Esophagus squamous epithelium (tissue), 4 donors: ENCODE results near the gene PRKG1.

Experiments
- POLR2A ChIP-seq, 4 donors: fragments of 450-650 bp; IDR thresholded peaks; one replicate each; pipeline ENCODE4 v1.6.1; 2017; ENCODE audit warnings: antibody characterized with exemption in 4 of 4, mild to moderate bottlenecking in 4 of 4, moderate library complexity in 3 of 4
- TF ChIP-seq, protein P1 (sequence below), 6 experiments: fragments of 450-650 bp in 4 of 6; fragments of 200-600 bp in 2 of 6; sonication (generic) in 2 of 6; IDR thresholded peaks; one replicate each; pipeline ENCODE4 v1.5.1; 2016 to 2019; ENCODE audit warnings: antibody characterized with exemption in 6 of 6, mild to moderate bottlenecking in 4 of 6, moderate library complexity in 4 of 6

DNA sequence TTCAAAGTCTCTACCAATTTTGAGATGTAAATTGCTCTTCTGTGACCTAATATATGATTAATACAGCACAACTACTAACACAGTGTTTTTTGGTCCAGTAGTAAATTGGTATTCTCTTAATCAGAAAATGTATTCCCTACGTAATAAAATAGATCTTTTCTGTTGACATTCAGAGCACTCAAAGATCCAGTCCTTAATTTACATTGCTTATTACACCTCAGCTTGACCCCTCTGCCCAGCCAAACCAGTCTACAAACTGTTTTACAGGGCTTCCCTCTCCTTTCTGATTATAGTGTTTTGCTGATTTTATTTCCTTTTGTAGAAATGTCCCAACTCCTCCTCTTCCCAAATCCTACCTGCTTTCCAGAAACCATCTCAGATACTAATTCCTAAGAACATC lies 293.4 kb downstream of the PRKG1 start:
- no peak for TF ChIP-seq POLR2A (IDR thresholded peaks at IDR 0.05)
- TF ChIP-seq, protein P1, sequence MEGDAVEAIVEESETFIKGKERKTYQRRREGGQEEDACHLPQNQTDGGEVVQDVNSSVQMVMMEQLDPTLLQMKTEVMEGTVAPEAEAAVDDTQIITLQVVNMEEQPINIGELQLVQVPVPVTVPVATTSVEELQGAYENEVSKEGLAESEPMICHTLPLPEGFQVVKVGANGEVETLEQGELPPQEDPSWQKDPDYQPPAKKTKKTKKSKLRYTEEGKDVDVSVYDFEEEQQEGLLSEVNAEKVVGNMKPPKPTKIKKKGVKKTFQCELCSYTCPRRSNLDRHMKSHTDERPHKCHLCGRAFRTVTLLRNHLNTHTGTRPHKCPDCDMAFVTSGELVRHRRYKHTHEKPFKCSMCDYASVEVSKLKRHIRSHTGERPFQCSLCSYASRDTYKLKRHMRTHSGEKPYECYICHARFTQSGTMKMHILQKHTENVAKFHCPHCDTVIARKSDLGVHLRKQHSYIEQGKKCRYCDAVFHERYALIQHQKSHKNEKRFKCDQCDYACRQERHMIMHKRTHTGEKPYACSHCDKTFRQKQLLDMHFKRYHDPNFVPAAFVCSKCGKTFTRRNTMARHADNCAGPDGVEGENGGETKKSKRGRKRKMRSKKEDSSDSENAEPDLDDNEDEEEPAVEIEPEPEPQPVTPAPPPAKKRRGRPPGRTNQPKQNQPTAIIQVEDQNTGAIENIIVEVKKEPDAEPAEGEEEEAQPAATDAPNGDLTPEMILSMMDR (IDR thresholded peaks at IDR 0.05), result no peak
